Adipocyte (in vitro differentiated cells): ENCODE data around the gene MLST8.

Source experiments
- DNase-seq: peaks from one replicate; pipeline ENCODE4 v3.0.0-alpha.2; 2015; ENCODE audit warnings: low read depth
- H3K27me3 ChIP-seq: replicated peaks from 2 replicates; pipeline ENCODE4 v1.7.0; 2013; ENCODE audit warnings: mild to moderate bottlenecking, low read length, moderate library complexity; ENCODE audit not compliant: control insufficient read depth, insufficient read depth
- H3K36me3 ChIP-seq: 2 replicates; pipeline ENCODE4 v1.7.0; 2013; ENCODE audit warnings: low read length, mild to moderate bottlenecking, moderate library complexity; ENCODE audit not compliant: control insufficient read depth, insufficient read depth, severe bottlenecking
- H3K4me1 ChIP-seq: 2 replicates; pipeline ENCODE4 v1.7.0; 2013; ENCODE audit warnings: mild to moderate bottlenecking, low read length, moderate library complexity; ENCODE audit not compliant: control insufficient read depth, insufficient read depth
- H3K4me3 ChIP-seq: 2 replicates; pipeline ENCODE4 v1.7.0; 2013; ENCODE audit warnings: mild to moderate bottlenecking, low read length, moderate library complexity
- H3K9ac ChIP-seq: 2 replicates; pipeline ENCODE4 v1.7.0; 2013; ENCODE audit warnings: mild to moderate bottlenecking, low read length, moderate library complexity
- H3K9me3 ChIP-seq: 2 replicates; pipeline ENCODE4 v1.7.0; 2013; ENCODE audit warnings: mild to moderate bottlenecking, low read length, moderate library complexity; ENCODE audit not compliant: control insufficient read depth

MLST8 gene

DNA sequence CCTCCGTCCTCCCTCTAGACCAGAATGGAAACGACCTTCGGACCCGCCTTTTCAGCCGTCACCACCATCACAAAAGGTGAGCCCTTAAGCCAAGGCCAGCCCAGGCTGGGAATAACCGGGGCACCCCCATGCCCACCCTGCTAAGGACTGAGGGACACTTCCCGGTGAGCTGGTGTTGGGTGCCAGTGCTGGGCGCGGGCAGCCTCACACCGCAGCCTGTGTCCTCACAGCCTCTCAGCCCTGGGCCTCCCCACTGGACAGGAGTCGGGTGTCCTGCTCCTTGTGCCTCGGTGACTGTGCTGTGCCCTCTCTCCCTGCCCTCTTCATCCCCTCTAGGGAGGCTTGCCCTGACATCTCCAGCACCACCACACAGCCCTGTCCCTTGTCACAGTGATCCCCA, 39.4 kb upstream of the MLST8 start:
- Histone ChIP-seq H3K36me3 (peaks cover 33% of the 10 kb centered on the region), H3K4me3 (no peak overlapping the region), H3K27me3 (no peaks in the 10 kb centered on the region), H3K9ac (no peak overlapping the region), H3K4me1 (peaks cover 10% of the 10 kb centered on the region), H3K9me3 (no peaks in the 10 kb centered on the region)
- no peak for DNase-seq

DNA sequence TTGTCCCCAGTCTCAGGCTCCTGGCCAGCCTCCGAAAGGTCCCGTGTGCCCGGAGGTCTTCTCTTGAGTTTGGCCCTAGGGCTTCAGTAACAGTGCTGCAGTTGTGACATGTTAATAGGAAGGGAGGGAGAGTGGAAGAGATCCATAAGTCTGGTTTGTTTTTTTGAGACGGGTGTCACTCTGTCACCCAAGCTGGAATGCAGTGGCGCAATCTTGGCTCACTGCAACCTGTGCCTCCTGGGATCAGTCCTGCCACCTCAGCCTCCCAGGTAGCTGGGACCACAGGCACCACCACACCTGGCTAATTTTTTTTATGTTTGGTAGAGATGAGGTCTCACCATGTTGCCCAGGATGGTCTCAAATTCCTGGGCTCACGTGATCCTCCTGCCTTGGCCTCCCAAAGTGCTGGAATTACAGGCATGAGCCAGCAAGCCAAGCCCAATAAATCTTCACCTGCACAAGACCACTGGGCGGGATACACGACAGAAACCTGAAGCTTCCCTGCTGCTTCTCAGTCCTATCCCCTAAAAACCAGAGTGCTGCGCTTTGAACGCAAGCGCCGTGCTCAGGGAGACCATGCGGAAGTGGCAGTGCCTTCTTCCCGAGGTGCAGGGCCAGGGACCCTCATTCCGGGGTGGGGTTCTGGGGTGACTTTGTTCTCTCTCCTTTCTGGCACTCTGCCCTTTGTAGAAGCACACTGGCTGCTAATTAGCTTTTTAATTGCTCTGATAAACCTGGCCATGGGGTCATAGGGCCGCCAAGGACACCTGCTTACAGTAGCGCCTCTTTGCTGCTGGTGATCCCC, 38.8 kb upstream of the MLST8 start:
- no peak for DNase-seq
- H3K9me3 ChIP-seq: no peaks in the 10 kb centered on the region
- H3K27me3 ChIP-seq: no peaks in the 10 kb centered on the region
- H3K36me3 ChIP-seq: peaks cover 33% of the 10 kb centered on the region
- no peak overlapping the region for H3K9ac ChIP-seq
- H3K4me3 ChIP-seq: no peak overlapping the region
- H3K4me1 ChIP-seq: peaks cover 6% of the 10 kb centered on the region

DNA sequence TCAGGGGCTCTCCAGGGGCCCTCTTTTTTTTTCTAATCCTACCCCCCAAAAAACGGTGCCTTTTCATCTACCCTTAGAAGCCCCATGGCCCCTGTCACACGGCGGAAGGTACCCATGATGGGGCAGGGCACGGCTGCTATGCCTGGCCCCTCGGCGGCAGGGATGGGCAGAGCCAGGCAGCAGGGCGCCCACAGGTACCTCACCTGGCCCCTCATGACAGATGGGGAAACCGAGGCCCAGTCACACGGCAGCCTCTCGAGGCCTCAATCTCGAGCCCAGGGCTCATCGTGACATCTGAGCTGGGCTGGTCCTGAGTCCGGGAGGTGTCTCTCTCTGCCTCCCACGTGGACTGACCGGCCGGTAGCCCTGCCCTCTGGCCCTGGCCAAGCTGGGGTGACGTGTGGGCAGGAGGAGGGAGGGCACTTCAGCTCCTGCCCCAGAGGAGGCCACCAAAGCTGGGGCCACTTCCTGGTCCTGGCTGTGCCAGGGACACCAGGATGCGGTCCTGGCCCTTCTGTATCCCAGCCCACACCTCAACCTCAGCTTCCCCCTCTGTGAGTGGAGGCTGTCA, 38.1 kb upstream of the MLST8 start:
- no peak for DNase-seq
- Histone ChIP-seq H3K9ac (no peak overlapping the region), H3K4me3 (no peak overlapping the region), H3K36me3 (peaks cover 39% of the 10 kb centered on the region), H3K9me3 (no peaks in the 10 kb centered on the region), H3K4me1 (no peaks in the 10 kb centered on the region), H3K27me3 (no peaks in the 10 kb centered on the region)

DNA sequence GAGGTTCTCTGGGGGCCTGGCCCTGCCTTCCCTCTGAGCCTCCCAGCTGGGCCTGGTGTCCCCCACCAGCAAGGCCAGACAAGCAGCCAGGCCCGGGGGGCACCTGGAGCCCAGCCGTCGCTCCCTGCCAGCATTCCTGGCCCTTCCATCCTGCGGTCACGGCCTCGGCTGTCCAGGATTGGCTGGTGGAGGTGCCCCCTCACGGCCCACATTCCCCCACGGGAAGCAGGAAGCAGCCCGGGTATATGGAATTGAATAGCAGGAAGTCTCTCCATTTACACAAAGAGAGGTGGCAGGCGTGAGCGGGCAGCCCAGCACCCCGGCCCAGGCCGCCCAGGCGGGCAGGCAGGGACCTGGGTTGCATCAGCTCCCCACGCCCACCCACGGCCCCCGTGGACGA, 35.2 kb upstream of the MLST8 start:
- peaks cover 62% of the 10 kb centered on the region for H3K36me3 ChIP-seq
- no peak for DNase-seq
- no peaks in the 10 kb centered on the region for H3K27me3 ChIP-seq
- H3K9me3 ChIP-seq: no peaks in the 10 kb centered on the region
- H3K9ac ChIP-seq: no peak overlapping the region
- no peak overlapping the region for H3K4me3 ChIP-seq
- H3K4me1 ChIP-seq: no peaks in the 10 kb centered on the region

DNA sequence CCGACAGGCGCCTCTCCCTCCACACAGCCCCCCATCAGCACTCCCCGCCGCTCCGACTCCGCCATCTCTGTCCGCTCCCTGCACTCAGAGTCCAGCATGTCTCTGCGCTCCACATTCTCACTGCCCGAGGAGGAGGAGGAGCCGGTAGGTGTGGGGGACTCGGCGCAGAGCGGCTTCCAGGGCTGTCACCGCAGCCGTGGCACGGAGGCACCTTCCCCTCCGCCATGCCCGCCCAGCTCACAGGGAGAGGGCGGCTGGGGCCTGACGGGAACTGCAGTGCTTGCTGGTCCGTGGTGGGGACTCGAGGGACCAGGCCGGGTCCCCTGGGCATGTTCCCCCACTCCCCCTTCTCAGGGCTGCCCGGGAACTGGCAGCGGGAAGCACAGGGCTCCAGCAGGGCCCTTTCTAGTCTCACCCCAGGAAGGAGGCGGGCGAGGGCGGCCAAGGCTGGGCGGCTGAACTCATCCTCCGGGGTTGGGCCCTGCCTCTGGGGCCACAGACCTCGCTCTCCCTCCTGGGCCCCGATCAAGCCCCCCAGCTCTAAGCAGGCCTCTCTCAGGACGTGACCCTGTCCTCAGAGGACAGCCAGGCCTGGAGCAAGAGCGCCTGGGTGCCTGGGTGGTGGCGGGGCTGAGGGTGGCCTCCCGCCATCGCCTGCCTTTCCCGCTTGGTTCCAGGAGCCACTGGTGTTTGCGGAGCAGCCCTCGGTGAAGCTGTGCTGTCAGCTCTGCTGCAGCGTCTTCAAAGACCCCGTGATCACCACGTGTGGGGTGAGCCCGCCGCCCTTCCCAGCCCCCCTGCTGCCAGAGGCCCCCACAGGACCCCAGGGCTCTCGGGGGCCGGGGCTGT, 34.4 kb upstream of the MLST8 start:
- Histone ChIP-seq H3K36me3 (peaks cover 68% of the 10 kb centered on the region), H3K4me3 (no peak overlapping the region), H3K4me1 (no peaks in the 10 kb centered on the region), H3K27me3 (no peaks in the 10 kb centered on the region), H3K9me3 (no peaks in the 10 kb centered on the region), H3K9ac (no peak overlapping the region)
- no peak for DNase-seq

DNA sequence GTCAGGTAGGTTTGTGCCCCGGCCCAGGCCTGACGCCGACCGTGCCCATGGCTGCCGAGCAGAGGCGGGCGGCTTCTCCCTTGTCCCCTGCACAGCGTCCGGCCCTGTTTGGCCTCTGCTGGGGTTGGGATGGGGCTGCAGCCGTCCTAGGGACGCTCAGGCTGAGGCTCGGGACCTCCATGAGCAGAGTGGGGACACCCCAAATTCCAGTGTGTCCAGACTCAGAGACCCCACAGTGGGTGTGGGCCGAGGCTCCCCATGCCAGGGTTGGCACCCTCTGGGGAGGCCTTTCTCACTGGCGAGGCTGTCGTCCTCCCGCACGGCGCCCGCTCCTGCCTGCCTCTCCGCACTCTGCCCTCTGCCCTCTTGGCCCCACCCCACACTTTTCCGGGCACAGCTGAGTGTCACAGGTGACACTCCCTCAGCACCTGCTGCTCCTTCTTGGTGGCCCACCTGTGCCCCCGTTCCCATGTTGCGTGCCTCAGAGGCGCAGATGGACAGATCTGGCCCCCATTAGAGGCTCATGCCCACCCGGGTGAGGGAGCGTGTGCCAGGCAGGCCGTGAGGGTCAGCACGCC, 33.6 kb upstream of the MLST8 start:
- DNase-seq: no peak
- Histone ChIP-seq H3K27me3 (no peaks in the 10 kb centered on the region), H3K9me3 (no peaks in the 10 kb centered on the region), H3K36me3 (peaks cover 66% of the 10 kb centered on the region), H3K4me3 (no peak overlapping the region), H3K4me1 (no peaks in the 10 kb centered on the region), H3K9ac (no peak overlapping the region)

DNA sequence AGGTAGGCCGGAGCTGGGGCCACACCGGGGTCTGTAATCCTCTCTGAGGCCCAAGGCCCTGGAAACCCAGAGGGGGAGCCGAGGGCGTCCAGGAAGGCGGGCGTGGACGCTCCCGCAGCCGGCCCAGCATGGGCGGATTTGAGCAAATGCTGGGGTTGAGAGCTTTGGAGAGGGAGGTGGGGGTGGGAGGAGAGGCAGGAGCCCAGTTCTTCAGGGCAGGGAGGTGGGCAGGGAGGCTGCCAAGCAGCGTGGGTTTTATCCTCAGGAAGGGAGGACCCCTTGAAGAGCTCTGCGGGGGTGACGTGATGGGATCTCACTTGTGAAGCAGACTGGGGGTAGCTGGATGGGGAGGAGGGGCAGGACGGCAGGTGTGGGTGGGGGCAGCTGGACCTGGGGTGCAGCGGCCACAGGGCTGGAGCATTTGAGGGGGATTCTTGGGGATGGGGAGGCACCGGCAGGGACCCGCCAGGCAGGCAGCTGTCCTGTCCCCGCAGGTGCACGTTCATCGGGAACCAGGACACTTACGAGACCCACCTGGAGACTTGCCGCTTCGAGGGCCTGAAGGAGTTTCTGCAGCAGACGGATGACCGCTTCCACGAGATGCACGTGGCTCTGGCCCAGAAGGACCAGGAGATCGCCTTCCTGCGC, 32.4 kb upstream of the MLST8 start:
- H3K9ac ChIP-seq: no peak overlapping the region
- DNase-seq: no peak
- H3K27me3 ChIP-seq: no peaks in the 10 kb centered on the region
- H3K36me3 ChIP-seq: peaks cover 57% of the 10 kb centered on the region
- H3K9me3 ChIP-seq: no peaks in the 10 kb centered on the region
- no peak overlapping the region for H3K4me3 ChIP-seq
- H3K4me1 ChIP-seq: no peaks in the 10 kb centered on the region

DNA sequence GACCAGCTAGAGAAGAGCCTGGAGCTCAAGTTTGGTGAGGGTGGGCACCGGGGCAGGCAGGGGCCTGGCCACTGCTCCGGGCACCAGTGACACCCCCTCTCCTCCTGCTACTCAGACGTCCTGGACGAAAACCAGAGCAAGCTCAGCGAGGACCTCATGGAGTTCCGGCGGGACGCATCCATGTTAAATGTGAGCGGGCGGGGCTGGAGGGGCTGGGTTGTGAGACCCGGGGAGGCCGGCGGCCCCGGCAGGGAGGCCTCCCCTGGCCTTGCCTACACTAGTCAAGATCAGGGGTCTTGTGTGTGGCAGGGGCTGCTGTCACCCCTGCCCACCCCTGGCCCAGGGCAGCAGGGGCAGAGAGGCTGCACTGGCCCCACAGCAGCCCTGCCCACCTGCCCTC, 31.9 kb upstream of the MLST8 start:
- no peak for DNase-seq
- no peak overlapping the region for H3K4me3 ChIP-seq
- peaks cover 52% of the 10 kb centered on the region for H3K36me3 ChIP-seq
- H3K4me1 ChIP-seq: no peaks in the 10 kb centered on the region
- no peaks in the 10 kb centered on the region for H3K9me3 ChIP-seq
- no peaks in the 10 kb centered on the region for H3K27me3 ChIP-seq
- H3K9ac ChIP-seq: no peak overlapping the region

DNA sequence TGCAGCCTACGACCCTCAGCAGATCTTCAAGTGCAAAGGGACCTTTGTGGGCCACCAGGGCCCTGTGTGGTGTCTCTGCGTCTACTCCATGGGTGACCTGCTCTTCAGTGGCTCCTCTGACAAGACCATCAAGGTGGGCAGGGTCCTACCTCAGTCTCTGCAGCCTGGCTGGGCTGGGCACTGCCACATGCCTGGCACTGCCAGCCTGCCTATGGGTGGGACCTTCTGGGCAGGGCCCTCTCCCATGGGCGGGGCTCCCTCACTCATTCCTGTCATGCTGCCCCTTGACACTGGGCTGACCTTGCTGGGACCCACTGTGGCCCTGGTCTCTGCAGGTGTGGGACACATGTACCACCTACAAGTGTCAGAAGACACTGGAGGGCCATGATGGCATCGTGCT, 31.3 kb upstream of the MLST8 start:
- H3K9me3 ChIP-seq: no peaks in the 10 kb centered on the region
- H3K27me3 ChIP-seq: no peaks in the 10 kb centered on the region
- H3K9ac ChIP-seq: no peak overlapping the region
- H3K4me1 ChIP-seq: no peaks in the 10 kb centered on the region
- DNase-seq: no peak
- H3K4me3 ChIP-seq: no peak overlapping the region
- H3K36me3 ChIP-seq: peaks cover 49% of the 10 kb centered on the region

DNA sequence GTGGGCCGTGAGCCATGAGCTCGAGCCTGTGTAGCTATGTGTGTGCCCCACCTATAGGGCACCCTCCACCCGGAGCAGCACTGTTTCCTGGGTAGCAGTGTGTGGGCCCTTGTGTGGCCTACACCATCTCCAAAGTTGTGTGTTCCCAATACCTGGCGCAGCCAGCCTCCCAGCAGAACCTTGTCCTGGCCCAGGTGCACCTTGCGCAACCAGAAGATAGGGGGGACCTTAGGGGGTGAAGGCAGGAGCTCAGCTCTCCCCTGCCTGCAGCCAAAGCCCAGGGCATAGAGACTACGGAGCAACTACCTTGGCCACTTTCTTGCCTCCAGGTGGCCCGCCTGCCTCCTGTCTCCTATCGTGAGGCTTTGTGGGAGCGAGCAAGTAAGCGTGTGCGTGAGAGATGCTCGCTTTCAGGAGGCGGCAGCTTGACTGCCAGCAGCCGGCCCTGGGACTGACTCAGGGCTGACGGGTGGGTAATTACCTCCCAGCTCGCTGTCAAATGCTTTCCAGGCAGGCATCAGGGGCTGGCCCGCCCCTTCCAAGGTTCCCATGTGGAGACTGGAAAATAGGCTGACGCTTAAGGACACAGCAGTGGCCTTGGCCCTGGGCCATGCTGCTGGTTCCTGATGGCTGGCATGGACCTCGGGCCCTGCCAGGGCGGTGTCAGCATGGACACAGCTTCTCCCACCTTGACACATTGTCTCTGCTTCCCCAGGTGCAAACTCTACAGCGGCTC, 30.7 kb upstream of the MLST8 start:
- H3K9ac ChIP-seq: no peak overlapping the region
- H3K9me3 ChIP-seq: no peaks in the 10 kb centered on the region
- DNase-seq: no peak
- peaks cover 46% of the 10 kb centered on the region for H3K36me3 ChIP-seq
- H3K4me1 ChIP-seq: no peaks in the 10 kb centered on the region
- no peaks in the 10 kb centered on the region for H3K27me3 ChIP-seq
- H3K4me3 ChIP-seq: no peak overlapping the region
